Stimulated activated effector memory CD8-positive, alpha-beta T cell treated with anti-CD3 and anti-CD28 coated beads, Interleukin-12 subunit alpha, Interleukin-12 subunit beta, amount 100 ng/mL, for 72 hours (primary cell): Measurements from ENCODE around the gene OR2T35.

Experiments used
- ATAC-seq: fragments of 150-1000 bp; cut with Tn5 transposase; 2 replicates; pipeline ENCODE4 v1.10.0; 2021
- DNase-seq, 2 donors: peaks; one replicate each; pipeline ENCODE4 v3.0.0; 2021 to 2022; ENCODE audit warnings: low spot score in 2 of 2
- H3K27ac Mint-ChIP-seq: one replicate; pipeline ENCODE4 v1.8.0; 2022; ENCODE audit warnings: mild to moderate bottlenecking, mixed read lengths
- H3K36me3 Mint-ChIP-seq: one replicate; pipeline ENCODE4 v1.8.0; 2022; ENCODE audit warnings: mild to moderate bottlenecking, mixed read lengths
- H3K4me1 Mint-ChIP-seq: one replicate; pipeline ENCODE4 v1.8.0; 2022; ENCODE audit warnings: mixed read lengths
- H3K4me3 Mint-ChIP-seq: one replicate; pipeline ENCODE4 v1.8.0; 2022; ENCODE audit warnings: mild to moderate bottlenecking, mixed read lengths
- H3K9me3 Mint-ChIP-seq: one replicate; pipeline ENCODE4 v1.8.0; 2022; ENCODE audit warnings: mixed read lengths

Gene OR2T35

GRCh38 chr1:248596615-248597014 is 48.5 kb downstream of the OR2T35 start:
- ATAC-seq (no peak), DNase-seq (no peak)
- Mint-ChIP-seq H3K4me3 (no peak overlapping the region), H3K4me1 (no peaks in the 10 kb centered on the region), H3K36me3 (no peaks in the 10 kb centered on the region), H3K27ac (no peak overlapping the region), H3K9me3 (no peaks in the 10 kb centered on the region)

DNA sequence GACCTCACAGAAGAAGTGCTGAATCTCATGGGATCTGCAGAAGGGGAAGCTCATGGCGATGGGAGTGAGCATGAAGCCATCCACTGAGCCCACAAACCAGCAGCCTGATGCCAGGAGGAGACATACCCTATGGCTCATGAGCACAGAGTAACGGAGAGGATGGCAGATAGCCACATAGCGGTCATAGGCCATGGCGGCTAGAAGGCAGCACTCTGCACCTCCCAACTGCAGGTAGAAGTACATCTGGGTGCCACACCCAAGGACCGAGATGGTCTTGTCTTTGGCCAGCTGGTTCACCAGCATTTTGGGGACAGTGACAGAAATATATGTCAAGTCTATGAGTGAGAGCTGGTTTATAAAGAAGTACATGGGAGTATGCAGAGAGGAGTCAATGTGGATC is 51.9 kb downstream of the OR2T35 start:
- DNase-seq, result no peak
- Mint-ChIP-seq H3K36me3 (no peaks in the 10 kb centered on the region), H3K4me1 (no peaks in the 10 kb centered on the region), H3K27ac (no peak overlapping the region), H3K4me3 (no peak overlapping the region), H3K9me3 (no peaks in the 10 kb centered on the region)
- no peak for ATAC-seq

DNA sequence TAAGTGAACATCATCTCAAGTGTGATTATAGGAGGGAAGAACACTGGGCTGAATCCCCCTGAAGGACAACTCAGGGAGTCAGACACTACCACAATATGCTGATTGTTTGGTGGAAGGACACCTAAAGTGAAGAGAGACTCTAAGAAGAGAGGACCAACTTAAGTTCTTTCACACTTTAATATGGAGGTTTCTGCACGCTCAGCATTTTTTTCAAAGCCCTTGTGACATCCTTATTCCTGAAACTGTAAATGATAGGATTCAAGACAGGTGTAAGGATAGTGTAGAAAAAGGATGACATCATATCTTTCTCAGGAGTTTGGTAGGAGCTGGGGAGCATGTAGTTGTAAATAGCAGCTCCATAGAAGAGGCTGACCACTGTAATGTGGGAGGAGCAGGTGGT is 52.4 kb downstream of the OR2T35 start:
- Mint-ChIP-seq H3K36me3 (no peaks in the 10 kb centered on the region), H3K4me3 (no peak overlapping the region), H3K27ac (no peak overlapping the region), H3K4me1 (no peaks in the 10 kb centered on the region), H3K9me3 (no peaks in the 10 kb centered on the region)
- no peak for ATAC-seq
- DNase-seq, result no peak

DNA sequence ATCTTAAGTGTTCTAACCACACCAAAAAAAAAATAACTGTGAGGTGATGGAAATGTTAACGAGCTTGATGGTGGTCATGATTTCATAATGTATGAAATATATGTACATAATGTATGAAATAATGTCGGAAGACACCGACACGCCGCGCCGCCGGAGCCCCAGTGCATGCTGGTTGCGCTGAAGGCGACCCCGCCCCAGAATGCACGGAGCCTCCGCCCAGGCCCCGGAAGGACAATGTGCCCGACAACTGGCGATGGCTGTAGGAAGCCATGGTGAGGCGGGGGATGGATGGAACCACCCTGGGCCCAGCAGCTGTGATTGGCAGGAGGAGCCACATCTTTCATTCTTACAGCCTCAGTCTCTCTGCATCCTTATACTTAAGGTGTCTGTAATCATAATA is 55.0 kb downstream of the OR2T35 start:
- H3K9me3 Mint-ChIP-seq, result no peaks in the 10 kb centered on the region
- ATAC-seq, result no peak

DNA sequence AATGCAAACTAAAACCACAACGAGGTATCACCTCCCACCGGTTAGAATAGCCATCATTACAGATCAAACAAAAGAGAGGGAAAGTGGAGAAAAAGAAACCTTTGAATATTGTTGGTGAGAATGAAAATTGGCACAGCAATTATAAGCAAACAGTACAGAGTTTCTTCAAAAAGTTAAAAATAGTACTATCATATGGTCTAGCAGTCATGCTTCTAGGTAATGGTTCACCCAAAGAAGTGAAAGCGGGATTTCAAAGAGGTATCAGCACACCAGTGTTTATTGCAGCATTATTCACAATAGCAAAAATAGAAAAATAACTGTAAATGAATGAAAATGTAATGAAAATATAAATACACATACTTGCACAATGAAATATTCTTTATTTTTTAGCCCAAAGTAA is 55.7 kb downstream of the OR2T35 start:
- DNase-seq, result no peak
- ATAC-seq, result no peak
- no peaks in the 10 kb centered on the region for H3K9me3 Mint-ChIP-seq
- no peak overlapping the region for H3K27ac Mint-ChIP-seq
- no peaks in the 10 kb centered on the region for H3K4me1 Mint-ChIP-seq
- H3K4me3 Mint-ChIP-seq, result no peak overlapping the region
- no peaks in the 10 kb centered on the region for H3K36me3 Mint-ChIP-seq

More for the DNA sequence above, 55.0 kb downstream of the OR2T35 start:
- Mint-ChIP-seq H3K36me3 (no peaks in the 10 kb centered on the region), H3K4me3 (no peak overlapping the region), H3K4me1 (no peaks in the 10 kb centered on the region), H3K27ac (no peak overlapping the region)
- no peak for DNase-seq
